Measurements from ENCODE around the gene GREM2. TPM values are rescaled to one million over a fixed set of nuclear protein-coding genes. Genes with fewer than 3 reads are reported as not detected.
A peak's percentile ranks its signal among the peaks of the same experiment; 100 is the strongest.

GREM2 gene
- total RNA-seq: under 1 TPM; 0.17 to 0.25 TPM

DNA sequence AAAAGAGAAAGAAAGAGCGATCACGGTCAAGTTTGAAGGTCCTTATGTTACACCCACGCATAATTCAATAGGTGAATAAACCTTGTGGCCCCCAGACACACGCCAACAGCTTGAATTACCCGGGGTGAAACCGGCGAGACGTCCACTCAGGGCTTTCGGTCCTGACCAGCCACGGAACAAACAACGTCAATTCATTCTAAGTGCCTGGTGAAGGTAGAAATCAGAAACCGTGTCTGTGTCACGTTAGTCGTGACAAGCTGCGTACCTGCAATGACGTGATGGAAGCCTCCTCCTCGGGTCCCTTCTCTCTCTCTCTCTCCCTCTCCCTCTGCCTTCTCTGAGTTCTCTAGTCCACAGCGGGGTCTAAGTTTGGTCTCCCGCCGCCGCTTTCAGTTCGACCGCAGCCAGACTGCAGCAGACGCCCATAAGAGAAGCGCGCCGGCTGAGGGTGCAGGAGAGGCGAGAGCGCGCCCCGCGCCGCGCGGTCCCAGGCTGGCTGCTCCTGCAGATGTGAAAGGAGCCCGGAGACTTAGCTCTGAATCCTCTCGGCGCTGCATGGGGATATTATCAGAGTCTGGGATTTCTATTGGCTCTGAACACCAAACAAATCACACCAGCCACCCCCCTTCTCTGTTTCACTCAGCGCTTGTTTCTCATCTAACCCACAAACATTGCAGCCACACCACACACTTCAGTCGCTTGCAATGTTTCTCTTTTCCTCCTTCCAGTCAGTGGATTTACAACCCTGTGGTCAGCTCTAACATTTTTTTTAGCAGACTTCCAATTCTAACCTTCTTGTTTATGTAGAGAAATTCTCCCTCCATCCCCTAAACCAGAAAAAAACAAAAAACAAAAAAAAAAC is at the start of gene GREM2:
Gene GREM2 (minus strand): TSS at position 537 of the 862 bp plus-strand sequence. CDS start 118,680 bp downstream, outside the sequence.
- peaks cover 42% of the 10 kb centered on the region for H3K27me3 Mint-ChIP-seq (ENCODE audit: low read depth)
- H3K4me3 Mint-ChIP-seq: peak within 1 kb of the TSS; percentile 90
- no peaks in the 10 kb centered on the region for H3K9me3 Mint-ChIP-seq
- peaks cover 30% of the 10 kb centered on the region for H3K4me1 Mint-ChIP-seq (ENCODE audit: low read depth)
- DNase-seq: peak; percentile 72
- peak within 1 kb of the TSS; percentile 69 for H3K27ac Mint-ChIP-seq
- intact Hi-C loops (cut with micrococcal nuclease): loop anchor here (1.0 to 10.0 kb wide), 4 partner anchors 36 to 897 kb away; no protein-coding TSS in a partner anchor
- CTCF ChIA-PET: no interaction called here
- no peaks in the 10 kb centered on the region for H3K36me3 Mint-ChIP-seq (ENCODE audit: low read depth)

DNA sequence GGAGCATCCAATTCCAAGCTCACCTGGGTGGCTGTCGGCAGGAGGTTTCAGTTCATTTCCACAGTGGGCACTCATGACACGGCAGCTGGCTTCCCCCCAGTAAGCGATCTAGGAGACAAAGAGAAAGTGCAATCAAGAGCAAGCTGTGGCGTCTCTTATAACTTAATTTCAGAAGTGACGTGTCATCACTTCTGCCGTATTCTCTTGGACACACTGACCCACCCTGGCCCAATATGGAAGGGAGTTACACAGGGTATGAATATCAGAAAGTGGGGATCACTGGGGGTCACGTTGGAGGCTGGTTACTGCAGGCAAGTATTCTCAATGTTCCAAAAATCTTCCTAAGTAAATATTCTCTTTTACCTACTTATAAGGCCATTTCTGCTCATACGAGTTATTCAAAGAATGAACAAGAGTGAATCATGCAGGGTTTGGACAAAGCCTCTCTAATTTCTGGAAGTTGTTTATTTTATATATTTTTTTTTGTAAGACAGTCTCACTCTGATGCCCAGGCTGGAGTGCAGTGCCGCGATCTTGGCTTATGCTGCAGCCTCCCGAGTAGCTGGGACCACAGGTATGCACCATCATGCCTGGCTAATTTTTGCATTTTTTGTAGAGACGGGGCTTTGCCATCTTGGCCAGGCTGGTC is 46.5 kb upstream of the GREM2 start:
- no peak for DNase-seq
- Mint-ChIP-seq H3K27ac (no peak overlapping the region), H3K4me3 (no peak overlapping the region), H3K4me1 (ENCODE audit: low read depth) (no peaks in the 10 kb centered on the region), H3K27me3 (ENCODE audit: low read depth) (no peaks in the 10 kb centered on the region), H3K36me3 (ENCODE audit: low read depth) (no peaks in the 10 kb centered on the region), H3K9me3 (no peaks in the 10 kb centered on the region)
- CTCF ChIA-PET: no interaction called here
- intact Hi-C loops (cut with micrococcal nuclease): no loop called here

DNA sequence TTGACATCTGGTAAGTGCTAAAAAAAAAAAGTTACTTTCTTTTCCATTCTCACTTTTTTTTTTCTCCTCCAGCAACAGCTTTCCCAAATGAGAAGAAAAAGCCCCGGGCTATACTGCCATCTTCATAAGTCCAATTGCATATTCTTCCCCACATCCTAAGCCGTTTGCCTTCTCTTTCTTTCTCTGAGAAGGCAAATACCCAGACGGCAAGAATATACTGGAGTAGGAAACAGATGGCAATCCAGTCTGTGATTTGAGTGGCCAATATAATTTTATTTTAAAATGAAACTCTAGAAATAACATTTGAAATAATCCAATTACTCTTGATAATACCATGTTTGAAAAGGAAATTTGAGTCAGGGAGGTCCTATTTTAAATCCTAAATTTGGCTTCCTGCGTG is 44.6 kb upstream of the GREM2 start:
- CTCF ChIA-PET: interaction anchor here (0.6 kb wide), 1 partner anchor 76 kb away, joined by 5 read pairs; no protein-coding TSS in a partner anchor

DNA sequence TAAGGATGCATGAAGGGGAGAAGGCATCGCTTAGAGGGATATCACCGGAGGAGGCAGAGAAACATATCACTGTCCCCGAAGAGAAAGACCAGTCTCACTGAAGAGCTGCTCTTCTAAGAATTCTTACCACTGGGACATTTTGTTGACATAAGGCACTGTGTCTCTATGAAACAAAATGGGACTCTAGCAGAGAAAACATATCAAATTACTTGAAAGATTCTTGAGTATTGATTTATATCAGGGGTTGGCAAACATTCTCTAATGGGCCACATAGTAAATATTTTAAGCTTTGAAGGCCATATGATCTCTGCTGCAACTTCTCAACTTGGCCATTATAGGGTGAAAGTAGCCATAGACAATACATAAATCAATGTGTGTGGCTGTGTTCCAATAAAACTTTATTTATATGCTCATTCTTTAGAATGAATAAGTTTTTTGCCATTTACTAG is 41.0 kb upstream of the GREM2 start:
- intact Hi-C loops (cut with micrococcal nuclease): no loop called here
- no peak overlapping the region for H3K4me3 Mint-ChIP-seq
- H3K36me3 Mint-ChIP-seq (ENCODE audit: low read depth): no peaks in the 10 kb centered on the region
- H3K4me1 Mint-ChIP-seq (ENCODE audit: low read depth): no peaks in the 10 kb centered on the region
- CTCF ChIA-PET: no interaction called here
- peaks cover 2% of the 10 kb centered on the region for H3K27me3 Mint-ChIP-seq (ENCODE audit: low read depth)
- H3K9me3 Mint-ChIP-seq: no peaks in the 10 kb centered on the region
- no peak overlapping the region for H3K27ac Mint-ChIP-seq
- no peak for DNase-seq

More for the DNA sequence above, 44.6 kb upstream of the GREM2 start:
- Mint-ChIP-seq H3K27ac (no peak overlapping the region), H3K27me3 (ENCODE audit: low read depth) (peaks cover 2% of the 10 kb centered on the region), H3K9me3 (no peaks in the 10 kb centered on the region), H3K36me3 (ENCODE audit: low read depth) (no peaks in the 10 kb centered on the region), H3K4me1 (ENCODE audit: low read depth) (no peaks in the 10 kb centered on the region), H3K4me3 (no peak overlapping the region)
- no peak for DNase-seq
- intact Hi-C loops (cut with micrococcal nuclease): no loop called here

DNA sequence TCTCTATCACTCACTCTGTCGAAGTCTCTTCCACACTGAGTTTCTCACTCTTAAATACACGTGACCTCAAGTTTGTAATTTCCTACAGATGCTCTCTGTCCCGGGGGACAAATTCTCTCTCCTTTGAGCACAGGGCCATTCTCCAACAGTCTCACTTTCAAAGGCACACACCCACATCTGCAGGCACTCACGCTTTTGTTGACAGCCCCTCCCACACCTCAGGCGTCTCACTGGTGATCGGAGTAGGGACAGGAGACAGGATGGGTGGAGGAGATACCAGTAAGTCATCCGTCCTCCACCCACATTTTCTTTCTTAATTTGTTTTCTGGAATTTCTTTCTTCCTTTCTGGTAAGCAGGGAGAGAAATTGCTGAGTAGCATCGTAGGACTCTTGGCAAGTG is 40.6 kb upstream of the GREM2 start:
- CTCF ChIA-PET: no interaction called here
- no peak overlapping the region for H3K27ac Mint-ChIP-seq
- no peaks in the 10 kb centered on the region for H3K36me3 Mint-ChIP-seq (ENCODE audit: low read depth)
- peaks cover 2% of the 10 kb centered on the region for H3K27me3 Mint-ChIP-seq (ENCODE audit: low read depth)
- intact Hi-C loops (cut with micrococcal nuclease): no loop called here
- no peak for DNase-seq
- H3K4me3 Mint-ChIP-seq: no peak overlapping the region
- H3K9me3 Mint-ChIP-seq: no peaks in the 10 kb centered on the region
- no peaks in the 10 kb centered on the region for H3K4me1 Mint-ChIP-seq (ENCODE audit: low read depth)

DNA sequence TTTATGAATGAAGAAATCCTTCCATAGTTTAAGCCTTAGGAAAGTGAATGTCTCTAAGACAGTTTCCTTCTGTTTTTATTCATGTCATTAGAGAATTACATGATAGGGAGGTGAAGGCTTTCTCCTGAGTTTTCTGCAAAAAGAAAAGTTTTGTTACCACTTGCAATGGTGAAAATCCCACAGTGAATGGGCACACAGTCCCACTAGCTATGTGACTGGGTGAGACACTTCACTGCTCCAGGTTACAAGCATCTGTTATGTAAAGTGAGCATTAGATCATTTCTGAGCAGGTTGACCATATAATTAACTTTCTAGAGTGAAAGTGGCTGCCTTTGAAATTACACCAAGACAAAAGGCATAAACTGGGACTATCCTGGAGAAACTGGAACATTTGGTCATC is 38.9 kb upstream of the GREM2 start:
- intact Hi-C loops (cut with micrococcal nuclease): no loop called here
- no peak for DNase-seq
- no peaks in the 10 kb centered on the region for H3K36me3 Mint-ChIP-seq (ENCODE audit: low read depth)
- H3K27ac Mint-ChIP-seq: no peak overlapping the region
- CTCF ChIA-PET: no interaction called here
- no peaks in the 10 kb centered on the region for H3K9me3 Mint-ChIP-seq
- H3K27me3 Mint-ChIP-seq (ENCODE audit: low read depth): peaks cover 2% of the 10 kb centered on the region
- H3K4me1 Mint-ChIP-seq (ENCODE audit: low read depth): no peaks in the 10 kb centered on the region
- H3K4me3 Mint-ChIP-seq: no peak overlapping the region

DNA sequence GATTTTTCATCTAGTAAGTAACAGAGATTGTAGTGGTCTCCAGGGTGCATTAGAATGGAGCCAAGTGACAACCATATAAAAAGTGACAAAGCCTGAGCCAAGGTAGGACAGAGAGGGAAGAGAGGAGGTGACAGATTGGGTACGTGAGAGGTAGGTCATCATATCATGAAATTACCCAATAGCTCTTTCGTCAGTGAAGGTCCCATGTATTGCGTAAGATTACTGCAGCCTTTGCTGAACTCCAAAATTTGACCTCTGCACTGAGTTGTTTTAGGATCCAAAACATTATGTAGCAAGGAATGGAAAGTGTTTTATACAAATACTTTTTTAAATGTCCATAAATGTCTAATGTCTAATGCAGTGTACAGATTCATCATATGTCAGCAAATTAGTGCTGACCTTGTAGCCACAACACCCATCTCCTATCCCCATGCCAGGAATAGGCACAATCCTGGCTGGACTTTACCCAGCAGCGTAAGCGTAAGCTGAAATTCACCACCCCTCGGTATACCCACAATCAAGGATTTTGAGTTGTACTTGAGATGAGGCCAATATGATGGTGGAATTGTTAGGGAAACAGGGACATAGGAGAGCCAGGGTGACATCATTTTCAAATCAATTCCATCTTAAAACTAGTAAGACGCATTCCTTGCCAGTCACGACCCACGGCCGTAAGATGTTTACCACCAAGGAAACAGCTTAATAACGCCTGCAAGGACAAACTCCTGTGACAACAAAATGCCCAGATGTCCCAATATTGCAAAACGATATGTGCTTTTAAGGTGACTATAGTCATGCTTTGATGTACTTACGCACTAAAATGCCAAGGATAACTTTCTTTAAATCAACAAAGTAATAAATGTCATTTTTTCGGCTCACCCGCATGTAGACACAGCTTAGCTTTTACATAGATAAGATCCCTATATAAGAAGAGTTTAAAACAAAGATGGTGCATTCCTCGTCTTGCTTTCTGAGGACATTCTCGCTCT is 38.1 kb upstream of the GREM2 start:
- H3K9me3 Mint-ChIP-seq: no peaks in the 10 kb centered on the region
- H3K36me3 Mint-ChIP-seq (ENCODE audit: low read depth): no peaks in the 10 kb centered on the region
- intact Hi-C loops (cut with micrococcal nuclease): no loop called here
- DNase-seq: no peak
- CTCF ChIA-PET: no interaction called here
- peaks cover 2% of the 10 kb centered on the region for H3K27me3 Mint-ChIP-seq (ENCODE audit: low read depth)
- H3K4me3 Mint-ChIP-seq: no peak overlapping the region
- no peaks in the 10 kb centered on the region for H3K4me1 Mint-ChIP-seq (ENCODE audit: low read depth)
- H3K27ac Mint-ChIP-seq: no peak overlapping the region

DNA sequence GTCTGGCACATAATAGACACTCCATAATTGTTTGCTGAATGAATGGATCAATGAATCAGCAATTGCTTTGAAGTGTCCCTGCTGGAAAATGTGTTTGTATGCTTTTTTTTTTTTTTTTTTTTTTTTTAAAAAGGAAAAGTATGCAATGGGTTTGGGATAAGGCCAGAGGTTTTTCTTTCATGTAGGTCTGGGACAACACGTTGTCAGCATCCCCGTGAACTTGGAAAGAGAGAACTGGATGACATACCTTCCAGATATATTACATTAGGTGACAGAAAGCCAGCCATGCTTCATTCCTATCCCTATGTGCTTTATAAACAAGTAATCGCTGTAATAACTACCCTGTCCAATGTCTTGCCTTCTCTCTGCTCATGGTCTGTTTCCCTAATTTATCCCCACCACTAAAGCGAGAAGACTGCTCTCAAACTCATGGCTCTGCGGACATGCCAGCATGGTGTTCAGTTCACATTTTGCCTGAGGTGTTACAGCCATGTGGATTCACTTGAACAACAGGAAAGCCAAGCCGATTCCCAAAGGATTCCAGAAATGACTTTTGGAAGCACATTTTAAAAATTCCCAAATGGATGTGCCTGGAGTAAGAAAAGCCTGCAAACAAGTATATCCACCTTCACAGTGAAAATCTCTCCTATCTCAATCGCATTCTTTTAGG is 34.8 kb upstream of the GREM2 start:
- no peak overlapping the region for H3K4me3 Mint-ChIP-seq
- intact Hi-C loops (cut with micrococcal nuclease): no loop called here
- H3K9me3 Mint-ChIP-seq: no peaks in the 10 kb centered on the region
- H3K4me1 Mint-ChIP-seq (ENCODE audit: low read depth): no peaks in the 10 kb centered on the region
- no peaks in the 10 kb centered on the region for H3K36me3 Mint-ChIP-seq (ENCODE audit: low read depth)
- DNase-seq: no peak
- CTCF ChIA-PET: no interaction called here
- no peaks in the 10 kb centered on the region for H3K27me3 Mint-ChIP-seq (ENCODE audit: low read depth)
- no peak overlapping the region for H3K27ac Mint-ChIP-seq

DNA sequence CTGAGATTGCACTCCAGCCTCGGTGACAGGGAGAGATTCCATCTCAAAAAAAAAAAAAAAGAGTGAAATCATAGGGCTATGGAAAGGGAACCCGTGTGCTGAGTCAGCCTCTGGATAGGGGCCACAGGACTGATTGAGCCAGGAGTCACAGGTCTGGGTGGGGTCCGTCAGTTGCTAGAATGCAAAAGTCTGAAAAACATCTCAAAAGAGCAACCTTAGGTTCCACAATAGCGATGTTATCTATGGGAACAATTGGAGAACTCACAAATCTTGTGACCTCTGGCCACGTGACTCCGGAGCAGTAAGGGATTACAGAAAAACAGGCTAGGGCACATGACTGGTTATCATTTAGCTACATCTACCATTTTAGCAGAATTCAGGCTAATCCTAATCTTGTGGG is 32.8 kb upstream of the GREM2 start:
- no peaks in the 10 kb centered on the region for H3K36me3 Mint-ChIP-seq (ENCODE audit: low read depth)
- H3K9me3 Mint-ChIP-seq: no peaks in the 10 kb centered on the region
- no peaks in the 10 kb centered on the region for H3K4me1 Mint-ChIP-seq (ENCODE audit: low read depth)
- H3K27ac Mint-ChIP-seq: no peak overlapping the region
- no peak overlapping the region for H3K4me3 Mint-ChIP-seq
- DNase-seq: no peak
- CTCF ChIA-PET: no interaction called here
- intact Hi-C loops (cut with micrococcal nuclease): no loop called here
- no peaks in the 10 kb centered on the region for H3K27me3 Mint-ChIP-seq (ENCODE audit: low read depth)

DNA sequence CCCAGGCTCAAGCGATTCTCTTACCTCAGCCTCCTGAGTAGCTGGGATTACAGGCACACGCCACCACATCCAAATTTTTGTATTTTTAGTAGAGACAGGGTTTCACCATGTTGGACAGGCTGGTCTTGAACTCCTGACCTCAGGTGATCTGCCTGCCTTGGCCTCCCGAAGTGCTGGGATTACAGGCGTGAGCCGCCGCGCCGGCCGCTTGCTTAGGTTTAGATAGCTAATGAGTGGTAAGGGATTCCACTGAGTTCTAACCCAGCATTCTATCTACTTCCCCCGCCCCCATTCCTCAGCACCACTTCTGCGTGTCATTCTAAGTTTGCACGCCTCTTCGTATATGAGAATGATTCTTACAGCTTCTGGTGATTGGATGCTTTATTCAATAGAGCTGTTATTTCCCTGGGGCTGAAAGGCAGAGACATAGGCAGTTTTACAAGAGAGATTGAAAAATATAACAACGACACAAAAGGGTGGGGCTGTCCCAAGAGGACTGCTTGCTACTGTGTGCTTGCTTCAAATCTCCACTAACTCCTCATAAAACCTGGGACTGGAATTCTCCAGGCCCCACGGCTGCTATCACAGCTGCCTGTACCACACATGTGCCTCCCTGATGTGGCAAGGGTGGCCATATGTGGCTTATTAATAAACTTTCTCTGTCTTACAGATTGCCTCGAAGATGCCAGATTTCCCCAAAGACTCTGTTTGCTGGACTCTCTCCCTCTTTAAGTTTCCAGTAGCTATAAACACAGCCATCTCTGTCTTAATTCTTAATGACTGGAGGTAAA is 23.7 kb upstream of the GREM2 start:
- CTCF ChIA-PET: no interaction called here
- no peaks in the 10 kb centered on the region for H3K36me3 Mint-ChIP-seq (ENCODE audit: low read depth)
- H3K4me1 Mint-ChIP-seq (ENCODE audit: low read depth): no peaks in the 10 kb centered on the region
- intact Hi-C loops (cut with micrococcal nuclease): no loop called here
- H3K27me3 Mint-ChIP-seq (ENCODE audit: low read depth): no peaks in the 10 kb centered on the region
- H3K27ac Mint-ChIP-seq: no peak overlapping the region
- H3K9me3 Mint-ChIP-seq: no peaks in the 10 kb centered on the region
- DNase-seq: no peak
- H3K4me3 Mint-ChIP-seq: no peak overlapping the region

DNA sequence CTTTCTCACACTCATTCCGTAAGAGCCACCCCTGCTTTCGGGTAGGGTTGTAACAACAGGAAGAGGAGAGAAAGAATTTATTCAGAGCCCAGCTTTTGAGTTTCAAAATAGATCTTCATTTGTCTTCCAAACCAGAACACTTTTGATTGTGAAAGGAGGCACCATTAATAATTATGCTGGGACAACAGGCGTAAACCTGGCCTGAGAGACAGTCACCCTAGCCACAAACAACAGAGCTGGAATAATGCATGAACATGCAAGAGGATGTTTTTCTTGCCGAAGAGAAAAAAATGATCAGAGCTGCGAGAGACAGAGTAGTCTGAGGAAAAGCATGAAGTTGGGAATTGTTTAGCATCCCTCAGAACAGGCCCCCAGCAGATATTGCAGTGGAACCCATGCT is 18.5 kb upstream of the GREM2 start:
- Mint-ChIP-seq H3K36me3 (ENCODE audit: low read depth) (no peaks in the 10 kb centered on the region), H3K27me3 (ENCODE audit: low read depth) (no peaks in the 10 kb centered on the region), H3K4me3 (no peak overlapping the region), H3K27ac (no peak overlapping the region), H3K4me1 (ENCODE audit: low read depth) (no peaks in the 10 kb centered on the region), H3K9me3 (no peaks in the 10 kb centered on the region)
- intact Hi-C loops (cut with micrococcal nuclease): no loop called here
- no peak for DNase-seq
- CTCF ChIA-PET: interaction anchor here (0.6 to 0.8 kb wide), 2 partner anchors 17 to 87 kb away, joined by 3 read pairs; no protein-coding TSS in a partner anchor

All from activated naive CD4-positive, alpha-beta T cell treated with anti-CD3 and anti-CD28 coated beads for 36 hours (primary cell).